GM18519 (cell line): ENCODE measurements around the gene TOX2.

ENCODE experiments used
- ATAC-seq: cut with Tn5 transposase; IDR thresholded peaks from one replicate; pipeline ENCODE4 v1.9.1; 2021; ENCODE audit warnings: mild to moderate bottlenecking, moderate library complexity; ENCODE audit not compliant: unreplicated experiment, low FRiP score

The TOX2 gene

GRCh38 chr20:43992885-43993284, 78.2 kb downstream of the TOX2 start:
- ATAC-seq: no peak

DNA sequence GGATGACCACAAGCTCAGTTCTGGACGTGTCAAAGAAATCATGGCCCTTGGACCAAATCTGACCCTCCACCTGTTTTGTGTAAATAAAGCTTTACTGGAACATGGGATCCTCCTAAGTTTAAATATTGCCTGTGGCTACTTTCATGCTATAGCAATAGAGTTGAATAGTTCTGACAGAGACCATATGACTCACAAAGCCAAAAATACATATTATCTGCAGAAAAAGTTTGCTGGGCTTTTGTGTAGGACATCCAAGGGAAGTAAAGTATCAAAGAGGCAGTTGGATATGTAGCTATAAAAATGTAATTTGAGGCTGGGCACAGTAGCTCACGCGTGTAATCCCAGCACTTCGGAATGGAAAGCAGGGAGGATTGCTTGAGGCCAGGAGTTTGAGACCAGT, 78.9 kb downstream of the TOX2 start:
- no peak for ATAC-seq

DNA sequence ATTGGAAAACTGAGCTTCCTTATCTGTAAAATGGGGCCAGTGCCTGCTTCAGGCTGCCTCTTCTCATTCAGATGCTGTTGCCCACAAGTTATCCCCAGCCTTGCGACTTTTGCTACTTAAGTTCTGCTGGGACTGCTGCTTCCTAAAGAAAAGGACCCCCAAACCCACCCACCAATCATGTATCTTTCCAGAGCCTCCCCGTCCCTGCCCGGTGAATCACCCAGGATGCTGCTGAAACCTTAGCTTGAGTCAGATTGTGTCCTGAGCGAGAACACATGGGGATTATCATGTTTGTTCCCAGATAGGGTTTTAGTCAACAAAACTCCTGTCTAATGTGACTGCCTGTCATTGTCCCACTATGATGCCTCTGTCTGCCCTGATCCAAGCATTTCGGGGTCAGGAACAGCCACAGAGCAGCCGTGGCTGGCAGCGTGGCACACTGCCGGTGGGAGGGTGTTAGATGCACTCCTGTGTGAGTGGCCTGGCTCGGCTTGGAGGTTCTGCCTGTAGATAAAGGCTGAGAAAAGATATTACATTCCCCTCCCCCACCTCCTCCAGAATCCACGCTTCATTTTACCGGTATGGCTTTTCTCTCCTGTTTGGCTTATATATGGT, 79.9 kb downstream of the TOX2 start:
- no peak for ATAC-seq

GRCh38 chr20:43995645-43996044, 81.0 kb downstream of the TOX2 start:
- ATAC-seq: no peak

- no peak for ATAC-seq
These were observed 81.7 kb downstream of the TOX2 start for GRCh38 chr20:43996240-43996930.

- ATAC-seq: no peak
These were observed 85.2 kb downstream of the TOX2 start for GRCh38 chr20:43999848-44000247.

DNA sequence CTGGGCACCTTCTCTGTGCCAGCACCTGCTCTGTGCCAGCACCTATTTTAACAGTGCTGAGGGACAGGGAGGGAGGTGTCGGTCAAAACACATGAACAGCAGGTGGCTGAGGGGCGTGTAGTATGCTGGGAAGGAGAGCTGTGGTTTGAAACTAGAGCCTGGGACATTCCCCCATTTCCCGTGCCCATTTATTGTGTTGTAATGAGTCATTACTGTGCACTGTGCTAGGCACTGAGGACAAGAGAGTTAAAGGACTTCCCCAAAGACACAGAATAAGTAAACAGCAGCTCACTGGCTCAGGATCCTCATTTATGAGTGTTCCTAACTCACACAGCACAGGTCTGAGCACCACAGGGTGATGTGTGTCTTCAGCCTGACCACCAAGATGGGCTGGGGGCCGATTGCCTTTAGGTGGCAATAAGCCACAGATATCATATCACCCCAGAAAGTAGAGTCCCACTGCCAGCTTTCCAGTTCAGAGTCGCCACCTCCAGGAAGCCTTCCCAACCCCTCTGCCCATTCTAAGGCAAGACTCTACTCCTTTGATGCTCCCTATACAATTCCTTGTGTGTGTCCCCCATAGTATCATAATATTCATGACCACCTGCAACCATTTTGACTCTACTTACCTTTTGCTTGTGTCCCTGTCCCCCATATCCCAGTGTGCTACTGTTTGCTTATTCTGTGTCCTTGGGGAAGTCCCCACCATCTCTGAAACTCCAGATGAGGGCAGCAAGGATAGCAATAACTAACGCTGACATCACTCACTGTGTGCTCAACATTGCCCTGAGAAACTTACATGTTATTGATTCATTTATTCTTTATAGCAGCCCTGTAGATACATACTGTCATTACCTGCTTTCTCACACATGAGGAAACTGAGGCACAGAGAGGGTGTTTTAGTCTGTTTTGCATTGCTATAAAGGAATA, 87.3 kb downstream of the TOX2 start:
- no peak for ATAC-seq

- no peak for ATAC-seq
These were observed 88.2 kb downstream of the TOX2 start for GRCh38 chr20:44002861-44003260.

DNA sequence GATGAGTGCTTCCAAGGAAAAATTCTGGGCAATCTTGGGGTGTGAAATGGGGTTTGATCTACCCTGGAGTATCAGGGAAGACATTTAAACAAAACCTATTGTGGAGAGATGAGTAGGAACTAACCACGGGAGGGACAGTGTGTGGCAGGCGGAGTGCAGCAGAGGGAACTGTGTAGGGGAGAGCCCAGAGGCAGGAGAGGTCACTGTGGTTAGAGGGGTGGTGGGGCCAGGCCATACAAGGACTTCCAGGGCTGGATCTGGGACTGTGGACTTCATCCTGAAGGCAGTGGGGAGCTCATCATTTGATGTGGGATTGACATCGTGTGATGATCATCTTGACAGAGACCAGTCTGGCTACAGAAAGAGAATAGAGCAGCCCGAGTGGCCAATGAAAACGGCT, 89.0 kb downstream of the TOX2 start:
- ATAC-seq: no peak

DNA sequence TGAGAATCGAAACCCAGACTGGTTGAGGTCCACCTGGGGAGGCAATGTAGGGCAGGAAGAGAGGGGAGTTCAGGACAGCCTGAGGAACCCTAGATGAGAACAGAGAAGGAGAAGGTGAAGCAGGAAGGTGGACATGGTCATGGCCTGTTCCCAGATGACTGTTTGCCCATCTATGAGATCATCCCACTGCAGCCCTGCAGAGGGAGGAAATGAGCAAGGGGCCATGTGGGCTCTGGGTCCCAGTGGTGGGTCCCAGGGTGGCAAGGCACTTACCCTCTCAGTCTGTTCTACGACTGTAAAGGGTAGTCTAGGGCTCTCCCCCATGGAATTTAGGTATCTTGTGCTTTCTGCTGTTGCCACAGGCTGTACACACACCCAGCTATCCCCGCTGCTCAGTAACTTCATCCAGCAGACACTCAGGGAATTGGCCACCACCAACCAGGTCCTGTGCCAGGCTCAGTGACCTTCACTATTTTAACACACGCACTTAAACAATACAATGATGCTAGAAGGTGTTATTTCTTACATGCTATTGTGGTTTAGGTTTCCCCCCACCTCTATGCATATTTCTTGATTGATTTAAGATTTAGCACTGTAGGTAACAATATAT, 89.8 kb downstream of the TOX2 start:
- no peak for ATAC-seq

GRCh38 chr20:44005661-44006060, 91.0 kb downstream of the TOX2 start:
- ATAC-seq: no peak

DNA sequence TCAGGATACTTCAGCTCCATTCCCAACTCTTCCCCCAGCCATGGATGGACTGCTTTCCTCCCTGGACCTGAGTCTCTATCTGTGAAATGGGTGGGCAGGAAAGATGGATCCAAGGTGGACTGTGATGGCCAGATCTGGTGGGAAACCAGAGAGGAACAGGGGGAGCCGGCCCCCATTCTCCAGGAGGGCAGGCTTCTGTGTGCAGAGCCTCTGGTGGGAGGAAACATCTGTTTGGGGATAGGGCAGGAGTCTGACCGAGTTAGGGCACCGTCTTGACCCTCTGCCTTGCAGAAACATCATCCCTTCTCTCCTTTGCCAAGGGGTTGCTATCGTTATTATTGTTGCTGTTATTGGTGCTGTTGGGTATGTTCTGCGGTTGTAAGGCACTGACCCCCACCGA, 91.5 kb downstream of the TOX2 start:
- no peak for ATAC-seq

DNA sequence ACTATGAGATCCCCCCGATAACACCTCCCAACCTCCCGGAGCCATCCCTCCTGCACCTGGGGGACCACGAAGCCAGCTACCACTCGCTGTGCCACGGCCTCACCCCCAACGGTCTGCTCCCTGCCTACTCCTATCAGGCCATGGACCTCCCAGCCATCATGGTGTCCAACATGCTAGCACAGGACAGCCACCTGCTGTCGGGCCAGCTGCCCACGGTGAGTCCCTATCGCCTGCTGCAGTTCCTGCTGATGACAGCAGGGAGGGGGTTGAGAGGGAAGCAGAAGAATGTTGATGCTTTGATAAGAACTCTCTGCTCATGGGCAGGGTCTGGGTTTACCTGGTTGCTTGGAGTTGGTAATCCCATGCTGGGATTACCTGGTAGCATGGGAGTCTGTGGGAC, 91.9 kb downstream of the TOX2 start:
- ATAC-seq: no peak

DNA sequence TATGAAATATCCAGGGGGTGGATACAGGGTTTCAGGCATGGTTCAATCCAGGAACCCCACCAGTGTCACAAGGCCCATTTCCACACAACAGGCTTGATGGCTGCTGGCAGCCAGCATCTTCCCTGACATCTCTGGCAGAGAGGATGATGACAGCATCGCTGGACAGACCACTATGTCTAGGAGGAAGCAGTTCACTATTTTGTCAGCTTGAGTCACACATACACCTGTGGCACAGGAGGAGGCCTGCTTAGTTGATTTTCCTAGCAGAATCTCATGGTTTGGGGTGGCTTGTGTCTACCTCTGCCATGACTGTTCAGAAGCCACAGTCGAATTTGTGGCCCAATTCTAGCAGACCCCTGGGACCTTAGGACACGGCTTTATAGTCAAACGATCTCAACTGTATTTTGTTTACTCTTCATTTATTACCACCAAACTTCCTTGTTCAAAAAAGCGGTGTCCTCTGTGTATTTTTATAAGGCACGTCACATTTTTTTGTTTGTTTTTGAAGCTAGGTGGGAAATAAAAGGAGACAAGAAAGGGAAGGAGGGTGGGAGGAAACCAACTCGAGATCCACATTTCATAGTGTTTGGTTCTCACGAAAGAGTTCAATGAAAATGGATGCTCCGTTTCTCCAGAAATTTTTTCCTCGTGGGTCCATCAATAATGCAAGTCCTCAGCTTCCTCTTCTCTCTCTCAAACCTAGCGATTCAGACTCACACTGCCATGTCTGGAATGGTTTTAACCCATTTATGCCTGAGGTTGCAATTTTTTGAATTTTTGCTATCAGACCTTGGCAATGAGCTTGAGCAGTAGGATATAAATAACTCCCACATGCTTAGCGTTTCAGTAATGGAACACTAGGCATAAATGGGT, 94.4 kb downstream of the TOX2 start:
- no peak for ATAC-seq

GRCh38 chr20:44009679-44009992, 95.0 kb downstream of the TOX2 start:
- no peak for ATAC-seq

DNA sequence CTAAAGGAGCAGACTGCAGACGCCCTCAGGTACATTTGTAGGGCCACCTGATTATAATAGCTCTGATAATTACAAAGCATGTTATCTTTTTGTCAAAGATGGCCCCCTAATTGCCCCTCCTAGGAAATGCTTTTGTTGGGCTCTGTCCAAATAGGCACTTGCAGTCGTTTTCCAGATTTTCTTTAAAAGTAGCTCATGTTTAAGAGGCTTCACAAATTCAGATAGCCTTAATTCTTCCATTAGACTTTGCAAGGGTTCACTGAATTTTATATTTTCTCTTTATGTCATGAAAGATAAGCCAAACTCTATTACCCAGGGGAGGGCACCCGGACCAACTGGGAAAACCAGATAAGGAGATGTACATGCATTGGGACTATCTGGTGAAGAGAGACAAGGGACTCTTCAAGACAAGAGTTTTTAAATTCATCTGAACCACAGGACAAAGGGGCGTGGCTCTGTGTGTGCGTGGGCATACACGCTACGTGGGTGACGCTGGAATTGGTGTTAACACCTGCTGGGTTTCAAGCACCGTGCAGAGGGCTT, 95.6 kb downstream of the TOX2 start:
- no peak for ATAC-seq

DNA sequence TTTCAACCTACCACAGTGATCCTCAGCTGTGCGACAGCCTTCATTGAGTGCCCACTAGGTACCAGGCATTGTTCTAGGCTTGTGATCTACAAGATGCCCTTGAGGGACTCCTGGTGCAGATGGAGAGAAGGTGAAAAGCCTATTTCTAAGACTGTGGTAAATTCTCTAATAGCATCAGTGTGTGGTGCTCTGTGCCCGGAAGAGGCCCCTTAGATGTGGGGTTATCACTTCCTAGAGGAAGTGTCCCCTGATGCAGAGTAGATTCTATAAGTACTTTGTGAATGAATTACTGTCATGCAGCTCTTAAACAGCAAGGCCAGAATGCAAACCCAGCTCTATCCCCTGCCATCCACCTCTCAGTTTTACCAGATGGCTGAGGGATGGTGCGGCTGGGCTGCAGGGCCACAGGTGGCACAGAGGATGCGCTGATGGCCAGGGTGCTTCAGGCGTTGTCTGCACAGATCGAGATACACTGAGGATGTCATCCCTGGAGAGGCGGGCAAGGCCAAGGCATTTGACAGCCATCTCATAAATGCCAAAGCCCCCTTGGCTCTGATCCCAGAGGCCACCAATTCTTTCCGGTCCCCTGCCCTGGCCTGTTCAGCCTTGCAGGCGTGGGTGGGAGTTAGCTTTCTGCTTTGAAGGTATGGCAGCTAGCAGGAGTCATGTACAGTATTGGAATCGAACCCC, 96.7 kb downstream of the TOX2 start:
- ATAC-seq: no peak

GRCh38 chr20:44012466-44013226, 98.0 kb downstream of the TOX2 start:
- no peak for ATAC-seq
